Effector memory CD8-positive, alpha-beta T cell (primary cell): ENCODE results near the gene CACNA2D3.

ENCODE experiments used
- ATAC-seq: fragments of 150-1000 bp; cut with Tn5 transposase; replicated peaks from 2 replicates; pipeline ENCODE4 v1.10.0; 2021; ENCODE audit warnings: mild to moderate bottlenecking, moderate library complexity
- DNase-seq, 3 experiments: peaks; one replicate each; pipeline ENCODE4 v3.0.0; 2021
- H3K27ac Mint-ChIP-seq, 2 donors: one replicate each; pipeline ENCODE4 v1.8.0; 2022; ENCODE audit warnings: mild to moderate bottlenecking in 2 of 2, mixed read lengths in 2 of 2, moderate library complexity in 2 of 2
- H3K27me3 Mint-ChIP-seq, 2 donors: one replicate each; pipeline ENCODE4 v1.8.0; 2022; ENCODE audit warnings: mixed read lengths in 2 of 2
- H3K36me3 Mint-ChIP-seq: one replicate; pipeline ENCODE4 v1.8.0; 2022; ENCODE audit warnings: mild to moderate bottlenecking, moderate library complexity, mixed read lengths; ENCODE audit not compliant: insufficient read depth
- H3K4me1 Mint-ChIP-seq, 2 donors: one replicate each; pipeline ENCODE4 v1.8.0; 2022; ENCODE audit warnings: low read depth in 2 of 2, mixed read lengths in 2 of 2
- H3K4me3 Mint-ChIP-seq, 2 donors: one replicate each; pipeline ENCODE4 v1.8.0; 2022; ENCODE audit warnings: mild to moderate bottlenecking in 2 of 2, mixed read lengths in 2 of 2, moderate library complexity in 2 of 2
- H3K9me3 Mint-ChIP-seq, 2 donors: one replicate each; pipeline ENCODE4 v1.8.0; 2022; ENCODE audit warnings: mixed read lengths in 2 of 2

The CACNA2D3 gene

GRCh38 chr3:54299169-54299935 is 177.0 kb downstream of the CACNA2D3 start:
- Mint-ChIP-seq H3K9me3 (peaks cover 5 to 14% of the 10 kb centered on the region in 2 donors), H3K4me1 (no peaks in the 10 kb centered on the region), H3K36me3 (no peaks in the 10 kb centered on the region), H3K4me3 (no peak overlapping the region), H3K27ac (no peak overlapping the region), H3K27me3 (no peaks in the 10 kb centered on the region)
- no peak for DNase-seq
- ATAC-seq: no peak

GRCh38 chr3:54303517-54304375 is 181.4 kb downstream of the CACNA2D3 start:
- Mint-ChIP-seq H3K9me3 (peaks cover 3 to 7% of the 10 kb centered on the region in 2 donors), H3K27me3 (no peaks in the 10 kb centered on the region), H3K4me1 (no peaks in the 10 kb centered on the region), H3K4me3 (no peak overlapping the region), H3K36me3 (no peaks in the 10 kb centered on the region), H3K27ac (no peak overlapping the region)
- no peak for DNase-seq
- no peak for ATAC-seq

GRCh38 chr3:54304877-54305276 is 182.5 kb downstream of the CACNA2D3 start:
- Mint-ChIP-seq H3K9me3 (peaks cover 3 to 11% of the 10 kb centered on the region in 2 donors), H3K36me3 (no peaks in the 10 kb centered on the region), H3K27ac (no peak overlapping the region), H3K4me3 (no peak overlapping the region), H3K27me3 (no peaks in the 10 kb centered on the region), H3K4me1 (no peaks in the 10 kb centered on the region)
- no peak for ATAC-seq
- DNase-seq: no peak

- ATAC-seq (no peak), DNase-seq (no peak)
- no peak overlapping the region for H3K4me3 Mint-ChIP-seq
- no peaks in the 10 kb centered on the region for H3K4me1 Mint-ChIP-seq
- no peaks in the 10 kb centered on the region for H3K36me3 Mint-ChIP-seq
- no peak overlapping the region for H3K27ac Mint-ChIP-seq
- H3K27me3 Mint-ChIP-seq: no peaks in the 10 kb centered on the region
- H3K9me3 Mint-ChIP-seq: peaks cover 3 to 14% of the 10 kb centered on the region in 2 donors
These were observed 183.2 kb downstream of the CACNA2D3 start for GRCh38 chr3:54305409-54306099.

GRCh38 chr3:54307566-54308180 is 185.3 kb downstream of the CACNA2D3 start:
- H3K4me3 Mint-ChIP-seq: no peak overlapping the region
- no peaks in the 10 kb centered on the region for H3K4me1 Mint-ChIP-seq
- no peak for ATAC-seq
- no peak for DNase-seq
- no peak overlapping the region for H3K27ac Mint-ChIP-seq
- H3K9me3 Mint-ChIP-seq: peaks cover 1 to 13% of the 10 kb centered on the region in 2 donors
- no peaks in the 10 kb centered on the region for H3K27me3 Mint-ChIP-seq
- H3K36me3 Mint-ChIP-seq: no peaks in the 10 kb centered on the region

- H3K4me3 Mint-ChIP-seq: no peak overlapping the region
- H3K9me3 Mint-ChIP-seq: peaks cover 1 to 7% of the 10 kb centered on the region in 2 donors
- H3K36me3 Mint-ChIP-seq: no peaks in the 10 kb centered on the region
- H3K4me1 Mint-ChIP-seq: no peaks in the 10 kb centered on the region
- H3K27me3 Mint-ChIP-seq: no peaks in the 10 kb centered on the region
- DNase-seq (no peak), ATAC-seq (no peak)
- H3K27ac Mint-ChIP-seq: no peak overlapping the region
These were observed 187.2 kb downstream of the CACNA2D3 start for GRCh38 chr3:54309601-54310000.

- H3K9me3 Mint-ChIP-seq: peaks cover 1 to 7% of the 10 kb centered on the region in 2 donors
- no peak overlapping the region for H3K27ac Mint-ChIP-seq
- no peaks in the 10 kb centered on the region for H3K36me3 Mint-ChIP-seq
- H3K4me1 Mint-ChIP-seq: no peaks in the 10 kb centered on the region
- DNase-seq (no peak), ATAC-seq (no peak)
- no peak overlapping the region for H3K4me3 Mint-ChIP-seq
- no peaks in the 10 kb centered on the region for H3K27me3 Mint-ChIP-seq
These were observed 188.9 kb downstream of the CACNA2D3 start for GRCh38 chr3:54311211-54311747.

- peaks cover 1 to 7% of the 10 kb centered on the region in 2 donors for H3K9me3 Mint-ChIP-seq
- no peak for DNase-seq
- H3K36me3 Mint-ChIP-seq: no peaks in the 10 kb centered on the region
- H3K4me1 Mint-ChIP-seq: no peaks in the 10 kb centered on the region
- no peaks in the 10 kb centered on the region for H3K27me3 Mint-ChIP-seq
- no peak for ATAC-seq
- H3K4me3 Mint-ChIP-seq: no peak overlapping the region
- no peak overlapping the region for H3K27ac Mint-ChIP-seq
These were observed 190.0 kb downstream of the CACNA2D3 start for GRCh38 chr3:54312156-54312899.

- Mint-ChIP-seq H3K36me3 (no peaks in the 10 kb centered on the region), H3K4me3 (no peak overlapping the region), H3K9me3 (peaks cover 3 to 7% of the 10 kb centered on the region in 2 donors), H3K27ac (no peak overlapping the region), H3K27me3 (no peaks in the 10 kb centered on the region), H3K4me1 (no peaks in the 10 kb centered on the region)
- no peak for DNase-seq
- no peak for ATAC-seq
These were observed 191.1 kb downstream of the CACNA2D3 start for GRCh38 chr3:54313418-54313817.

GRCh38 chr3:54321520-54321919 is 199.2 kb downstream of the CACNA2D3 start:
- Mint-ChIP-seq H3K4me1 (no peaks in the 10 kb centered on the region), H3K9me3 (peaks cover 3 to 7% of the 10 kb centered on the region in 2 donors), H3K36me3 (no peaks in the 10 kb centered on the region), H3K4me3 (no peak overlapping the region), H3K27me3 (no peaks in the 10 kb centered on the region), H3K27ac (no peak overlapping the region)
- no peak for DNase-seq
- ATAC-seq: no peak

GRCh38 chr3:54322354-54322753 is 200.0 kb downstream of the CACNA2D3 start:
- Mint-ChIP-seq H3K9me3 (peaks cover 3 to 7% of the 10 kb centered on the region in 2 donors), H3K27ac (no peak overlapping the region), H3K36me3 (no peaks in the 10 kb centered on the region), H3K27me3 (no peaks in the 10 kb centered on the region), H3K4me3 (no peak overlapping the region), H3K4me1 (no peaks in the 10 kb centered on the region)
- DNase-seq (no peak), ATAC-seq (no peak)

- H3K4me1 Mint-ChIP-seq: no peaks in the 10 kb centered on the region
- ATAC-seq (no peak), DNase-seq (no peak)
- H3K4me3 Mint-ChIP-seq: no peak overlapping the region
- H3K36me3 Mint-ChIP-seq: no peaks in the 10 kb centered on the region
- peaks cover 0 to 7% of the 10 kb centered on the region in 2 donors for H3K9me3 Mint-ChIP-seq
- no peaks in the 10 kb centered on the region for H3K27me3 Mint-ChIP-seq
- no peak overlapping the region for H3K27ac Mint-ChIP-seq
These were observed 201.8 kb downstream of the CACNA2D3 start for GRCh38 chr3:54324103-54324502.
